H1 (cell line): ENCODE data around the gene PI16. TPM values are rescaled to one million over a fixed set of nuclear protein-coding genes. Genes with fewer than 3 reads are reported as not detected.

Experiments
- BACH1 ChIP-seq: IDR thresholded peaks from 2 replicates; pipeline ENCODE4 v1.6.1; 2012; ENCODE audit warnings: low read length, improper control_type of control experiment
- BCL11A ChIP-seq, 2 experiments: IDR thresholded peaks; one replicate each; pipeline ENCODE4 v1.6.1; 2011; ENCODE audit warnings: low read depth in 2 of 2, low read length in 2 of 2, mild to moderate bottlenecking in 2 of 2
- CBX5 ChIP-seq: fragments of 300-800, 300-1000 bp; sonication (generic); IDR thresholded peaks from 2 replicates; pipeline ENCODE4 v1.7.1; 2016; ENCODE audit warnings: antibody characterized with exemption, low read length, low read depth
- CHD7 ChIP-seq: fragments of 300-600 bp; sonication (generic); IDR thresholded peaks from 2 replicates; pipeline ENCODE4 v1.7.1; 2012; ENCODE audit warnings: low read length, moderate library complexity, mild to moderate bottlenecking, inconsistent platforms; ENCODE audit not compliant: insufficient replicate concordance
- MAFK ChIP-seq: IDR thresholded peaks from 2 replicates; pipeline ENCODE4 v1.6.1; 2012; ENCODE audit warnings: low read depth, mild to moderate bottlenecking, improper control_type of control experiment, low read length
- SRF ChIP-seq: IDR thresholded peaks from 2 replicates; pipeline ENCODE4 v1.6.1; 2011; ENCODE audit warnings: mild to moderate bottlenecking, low read depth, low read length, moderate library complexity
- TCF12 ChIP-seq: IDR thresholded peaks from 2 replicates; pipeline ENCODE4 v1.6.1; 2011; ENCODE audit warnings: low read depth, mild to moderate bottlenecking, low read length
- USF2 ChIP-seq: IDR thresholded peaks from 2 replicates; pipeline ENCODE4 v1.6.1; 2011; ENCODE audit warnings: low read length, improper control_type of control experiment
- YY1 ChIP-seq: IDR thresholded peaks from 2 replicates; pipeline ENCODE4 v1.6.1; 2011; ENCODE audit warnings: low read depth, mild to moderate bottlenecking, low read length
- polyA plus RNA-seq, 7 experiments: library from polyadenylated mRNA; depleted of rRNA in 3 of 7; stranded (reverse) in 5 of 7; unstranded in 2 of 7; fragments of >200 nt in 5 of 7; fragments of 200-250 nt in 2 of 7; gene quantifications; 1 replicate in 5 of 7; 2 replicates in 1 of 7; 4 replicates in 1 of 7; pipeline versions ENCODE4 v1.2.1 to v1.2.3, GENCODE V29; 2011 to 2013; ENCODE audit warnings: missing spikeins in 2 of 7, mixed read lengths in 2 of 7
- total RNA-seq: library from RNA; stranded (reverse); fragmentation: NEBNext Ultra II Directional; extraction: Animal tissue kit (Norgen Biotek cat#: 25700); gene quantifications from 2 replicates; pipeline ENCODE4 v1.2.1, GENCODE V29; 2021

The PI16 gene
- total and polyA plus RNA-seq, 2 of the 8 experiments (the other 6 are each of a cell fraction or from before 2014, with no cell fraction given), result 0.05 TPM; not detected in 1

- no peak for TF ChIP-seq CHD7
- no peak for TF ChIP-seq MAFK
- no peak for TF ChIP-seq BCL11A (IDR thresholded peaks at IDR 0.05; ENCODE audit: low read depth in 2 of 2, low read length in 2 of 2)
- no peak for TF ChIP-seq YY1
- no peak for TF ChIP-seq USF2
- no peak for TF ChIP-seq TCF12
- TF ChIP-seq SRF, result no peak
- TF ChIP-seq CBX5, result no peak
- TF ChIP-seq BACH1, result no peak
Measured at GRCh38 chr6:36957773-36958271, 3.3 kb downstream of the PI16 start (continued).
